Right atrium auricular region (tissue), 2 donors: ENCODE data around the gene EFHD1. TPM values are rescaled to one million over a fixed set of nuclear protein-coding genes. Genes with fewer than 3 reads are reported as not detected.
"Not testable (repeated sequence)": the region's sequence is repeated elsewhere in the genome, so short reads cannot be mapped to it uniquely, and the experiment has no call there.

Source experiments
- DNase-seq: peaks from one replicate; pipeline ENCODE4 v3.0.0-alpha.2; 2019; ENCODE audit warnings: low spot score
- H3K27ac ChIP-seq, 2 donors: fragments of 200-600 bp; sonication (generic); 1 replicate in 1 of 2; 2 replicates in 1 of 2; pipeline ENCODE4 v1.5.1; 2016 to 2019
- H3K27me3 ChIP-seq, 2 donors: fragments of 200-600 bp; sonication (generic); one replicate each; pipeline versions ENCODE4 v1.5.1 to v1.6.0; 2017 to 2019
- H3K36me3 ChIP-seq: fragments of 200-600 bp; sonication (generic); one replicate; pipeline ENCODE4 v1.5.1; 2016
- H3K4me1 ChIP-seq, 2 donors: fragments of 200-600 bp; sonication (generic); one replicate each; pipeline versions ENCODE4 v1.5.1 to v1.6.0; 2017 to 2019
- H3K4me3 ChIP-seq, 2 donors: fragments of 200-600 bp; sonication (generic); 1 replicate in 1 of 2; 2 replicates in 1 of 2; pipeline ENCODE4 v1.5.1; 2017 to 2019; ENCODE audit warnings: mild to moderate bottlenecking in 1 of 2, moderate library complexity in 1 of 2
- H3K9me3 ChIP-seq, 2 donors: fragments of 200-600 bp; sonication (generic); one replicate each; pipeline ENCODE4 v1.5.1; 2019
- CTCF ChIP-seq, 2 donors: fragments of 200-600 bp; sonication (generic); IDR thresholded peaks; one replicate each; pipeline ENCODE4 v1.5.1; 2019; ENCODE audit warnings: antibody characterized with exemption in 2 of 2
- total RNA-seq, 2 donors: library from RNA; depleted of rRNA; stranded (reverse); fragments of >200 nt; gene quantifications; one replicate each; pipeline ENCODE4 v1.1.0, GENCODE V29; 2016

Gene EFHD1
- total RNA-seq, 2 donors from 2014 or later: 11.4 to 11.5 TPM

DNA sequence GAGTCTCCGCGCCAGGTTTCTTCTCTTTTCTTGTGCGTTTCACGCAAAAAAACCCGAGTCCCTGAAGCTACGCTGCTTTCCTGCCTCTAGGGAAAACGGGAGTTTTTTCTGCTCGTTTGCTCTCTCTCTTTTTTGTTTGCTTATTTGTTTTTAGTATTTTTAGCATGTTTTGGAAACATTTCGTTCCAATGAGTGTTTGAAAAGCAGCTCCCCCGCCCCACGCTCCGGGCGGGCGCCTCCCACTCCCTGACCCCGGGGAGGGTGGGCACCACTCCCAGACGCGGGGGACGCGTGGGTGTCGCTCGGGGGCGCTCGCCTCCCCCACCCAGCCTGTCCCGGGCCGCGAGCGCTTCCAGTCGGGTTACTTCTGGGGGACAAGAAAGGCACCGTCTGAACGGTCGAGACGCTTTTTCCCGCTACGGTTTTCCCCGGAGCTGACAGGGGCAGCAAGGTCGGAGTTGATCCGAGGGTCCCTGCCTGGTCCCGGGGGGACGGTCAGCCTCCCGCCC lies 446 bp upstream of the EFHD1 start:
- no peaks in the 10 kb centered on the region for H3K9me3 ChIP-seq
- H3K27ac ChIP-seq: peak overlapping the region; percentile 56 to 79
- H3K4me3 ChIP-seq: peak overlapping the region; percentile 62 to 67
- H3K27me3 ChIP-seq: no peaks in the 10 kb centered on the region
- TF ChIP-seq CTCF (IDR thresholded peaks at IDR 0.05): no peak
- H3K36me3 ChIP-seq: no peaks in the 10 kb centered on the region
- peaks cover 0 to 22% of the 10 kb centered on the region in 2 donors for H3K4me1 ChIP-seq
- no peak for DNase-seq

DNA sequence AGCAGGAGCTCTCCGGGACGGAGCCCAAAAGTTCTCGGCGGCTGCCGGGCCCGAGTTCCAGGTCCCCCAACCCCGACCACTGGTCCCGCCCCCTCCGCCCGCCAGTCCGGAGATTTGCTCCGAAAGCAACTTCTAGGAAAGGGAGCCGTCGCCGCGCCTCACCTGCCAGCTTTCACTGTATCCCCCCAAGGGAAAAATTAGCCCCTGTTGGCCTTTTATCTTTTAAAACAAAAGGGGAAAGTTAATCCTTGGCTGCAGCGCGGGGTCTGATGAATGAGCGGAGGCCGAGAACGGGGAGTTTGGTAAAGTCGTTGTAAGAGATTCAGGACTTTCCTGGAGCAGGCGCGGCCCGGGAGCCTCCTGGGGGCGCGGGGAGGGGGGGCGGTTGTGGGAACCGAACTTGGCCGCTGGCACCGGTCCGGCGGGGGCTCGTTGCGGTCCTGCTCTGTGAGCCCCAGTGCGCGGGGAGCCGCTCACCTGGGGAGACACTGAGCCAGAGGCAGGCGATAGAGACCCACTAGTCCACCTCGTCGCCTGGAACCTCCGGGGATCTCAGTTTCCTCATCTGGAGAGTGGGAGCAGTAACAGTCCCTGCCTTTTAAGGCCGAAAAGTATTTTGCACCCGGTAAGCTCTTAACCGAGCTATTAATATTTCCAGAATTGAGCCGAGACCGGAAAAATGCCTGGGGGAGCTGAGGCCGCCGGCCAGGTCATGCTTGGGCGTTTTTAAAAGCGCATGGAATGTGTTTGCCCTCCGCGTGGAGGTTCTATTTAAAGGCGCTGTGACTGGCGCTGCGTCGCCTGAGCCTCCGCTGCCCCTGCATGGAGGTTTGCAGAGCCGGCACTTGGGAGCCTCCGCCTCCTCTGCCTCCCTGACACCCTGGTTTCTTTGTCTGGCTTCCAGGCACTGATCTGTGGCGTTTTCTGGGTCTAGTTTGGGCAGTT lies 1.1 kb downstream of the EFHD1 start:
- Histone ChIP-seq H3K27ac (peak overlapping the region; percentile 56 to 79), H3K27me3 (no peaks in the 10 kb centered on the region), H3K9me3 (no peaks in the 10 kb centered on the region), H3K4me1 (peaks cover 0 to 27% of the 10 kb centered on the region in 2 donors), H3K36me3 (no peaks in the 10 kb centered on the region), H3K4me3 (peak overlapping the region; percentile 62 to 67)
- DNase-seq: no peak
- TF ChIP-seq CTCF (IDR thresholded peaks at IDR 0.05): no peak

DNA sequence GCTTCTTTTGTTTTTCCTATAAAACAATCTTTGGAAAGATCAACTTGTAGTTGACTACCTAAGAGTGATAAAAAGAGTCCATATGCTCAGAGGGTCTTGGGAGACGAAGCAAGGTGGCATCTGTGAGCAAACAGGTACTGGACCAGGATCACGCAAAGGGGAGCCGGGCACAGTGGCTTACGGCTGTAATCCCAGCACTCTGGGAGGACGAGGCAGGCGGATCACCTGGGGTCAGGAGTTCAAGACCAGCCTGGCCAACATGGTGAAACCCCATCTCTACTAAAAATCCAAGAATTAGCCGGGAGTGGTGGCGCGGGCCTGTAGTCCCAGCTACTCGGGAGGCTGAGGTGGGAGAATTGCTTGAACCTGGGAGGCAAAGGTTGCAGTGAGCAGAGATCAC lies 2.0 kb downstream of the EFHD1 start:
- H3K4me3 ChIP-seq: peak overlapping the region; percentile 62 to 67

DNA sequence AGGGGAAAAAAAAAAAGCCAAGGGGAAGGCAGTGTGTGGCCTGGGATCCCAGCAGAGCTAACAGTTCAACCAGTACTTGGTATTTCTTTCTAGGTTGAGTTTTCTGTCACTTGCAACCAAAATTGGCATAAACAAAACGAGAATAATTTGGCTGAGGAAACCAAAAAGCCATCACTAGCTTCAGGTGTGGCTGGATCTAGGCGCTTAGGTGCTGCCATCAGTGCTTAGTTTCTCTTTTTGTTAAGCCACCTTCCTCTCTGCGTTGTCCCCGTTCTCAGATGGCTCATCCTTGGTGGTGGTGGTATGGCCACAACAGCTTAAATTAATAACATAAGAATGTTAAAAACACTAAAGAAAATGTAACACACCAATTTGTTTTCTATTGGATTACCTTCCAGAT lies 2.4 kb downstream of the EFHD1 start:
- no peaks in the 10 kb centered on the region for H3K36me3 ChIP-seq
- H3K27ac ChIP-seq: peak overlapping the region in 1 of 2 donors; percentile 79
- DNase-seq: no peak
- no peaks in the 10 kb centered on the region for H3K27me3 ChIP-seq
- no peak for TF ChIP-seq CTCF (IDR thresholded peaks at IDR 0.05)
- peaks cover 0 to 27% of the 10 kb centered on the region in 2 donors for H3K4me1 ChIP-seq
- no peaks in the 10 kb centered on the region for H3K9me3 ChIP-seq
- peak overlapping the region in 1 of 2 donors; percentile 62 for H3K4me3 ChIP-seq

More for the DNA sequence above, 2.0 kb downstream of the EFHD1 start:
- Histone ChIP-seq H3K27ac (peak overlapping the region; percentile 56 to 79), H3K4me1 (peaks cover 0 to 27% of the 10 kb centered on the region in 2 donors)
- H3K36me3 ChIP-seq, DNase-seq, H3K27me3 ChIP-seq, H3K9me3 ChIP-seq: not testable (repeated sequence)

- Histone ChIP-seq H3K4me1 (peaks cover 0 to 27% of the 10 kb centered on the region in 2 donors), H3K9me3 (no peaks in the 10 kb centered on the region), H3K27me3 (no peaks in the 10 kb centered on the region), H3K36me3 (no peaks in the 10 kb centered on the region), H3K27ac (no peak overlapping the region), H3K4me3 (no peak overlapping the region)
- no peak for TF ChIP-seq CTCF (IDR thresholded peaks at IDR 0.05)
- DNase-seq: no peak
Measured at GRCh38 chr2:232636788-232637420, 3.5 kb downstream of the EFHD1 start.
